ENCODE results near the gene HSF2. TPM values are rescaled to one million over a fixed set of nuclear protein-coding genes. Genes with fewer than 3 reads are reported as not detected.

Gene HSF2
- total and polyA plus RNA-seq, 2 donors from 2014 or later, result 7.8 to 9.5 TPM

DNA sequence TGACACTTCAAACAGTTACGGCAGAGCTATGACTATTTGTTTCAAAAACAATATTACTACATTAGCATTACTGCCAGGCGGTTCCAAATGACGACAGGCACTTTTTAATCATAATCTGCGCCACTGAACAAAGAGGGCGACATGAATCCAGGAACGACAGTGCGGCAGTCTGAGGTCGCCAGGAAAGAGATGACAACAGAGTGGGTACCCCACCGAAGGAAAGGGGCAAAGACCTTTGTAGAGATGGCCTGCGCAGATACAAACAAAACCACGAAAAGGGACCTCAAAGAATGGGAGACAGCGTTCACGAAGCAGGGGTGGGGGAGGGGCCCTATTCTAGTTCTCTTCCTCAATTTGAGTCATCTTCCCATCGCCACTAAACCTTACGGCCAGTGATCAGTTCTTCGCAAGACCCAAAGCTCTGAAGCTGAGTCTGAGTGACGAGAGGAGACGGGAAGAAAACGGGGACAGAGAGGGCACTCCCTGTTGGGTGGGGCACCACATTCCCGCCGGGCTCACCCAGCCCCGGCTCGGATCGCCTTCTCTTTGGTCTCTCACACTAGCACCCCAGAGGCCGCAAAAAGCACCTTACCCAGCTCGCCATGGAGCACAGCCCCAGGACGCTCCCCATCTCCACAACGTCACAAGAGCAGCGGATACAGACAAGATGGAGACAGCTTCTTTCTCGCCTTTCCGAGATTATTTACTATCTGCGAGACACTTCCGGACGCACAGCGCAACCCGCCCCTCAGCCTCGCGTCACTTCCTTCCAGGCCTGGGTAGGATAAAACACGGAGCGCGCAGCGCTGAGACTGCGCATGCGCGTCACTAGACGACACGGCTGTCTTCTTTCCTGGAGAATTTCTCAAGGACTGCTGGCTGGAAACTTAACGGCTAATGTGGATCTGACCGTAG, 71.9 kb downstream of the HSF2 start, which contains the start of gene SERINC1:
Gene SERINC1 (minus strand): TSS at position 701 of the 915 bp plus-strand sequence. CDS start 70 bp downstream, at position 631.
- Histone ChIP-seq H3K4me3 (ENCODE audit: low read length in 3 of 3) (peak within 1 kb of the TSS; percentile 95 to 100 (median 98)), H3K27ac (ENCODE audit: low read depth in 2 of 2, low read length in 2 of 2) (peak within 1 kb of the TSS; percentile 96), H3K4me1 (ENCODE audit: control insufficient read depth in 2 of 3, insufficient read depth in 2 of 3, low read depth in 1 of 3, low read length in 3 of 3) (peaks cover 0 to 6% (median 3%) of the 10 kb centered on the region in 3 donors), H3K9me3 (ENCODE audit: control insufficient read depth in 2 of 3, insufficient read depth in 1 of 3, low read length in 3 of 3) (no peaks in the 10 kb centered on the region), H3K36me3 (ENCODE audit: control insufficient read depth in 2 of 3, insufficient read depth in 3 of 3, low read length in 3 of 3) (no peaks in the 10 kb centered on the region), H3K27me3 (ENCODE audit: control insufficient read depth, insufficient read depth, low read length) (no peaks in the 10 kb centered on the region), H3K9ac (ENCODE audit: low read length in 3 of 3) (peak within 1 kb of the TSS; percentile 79 to 98 (median 97))
- TF ChIP-seq, protein P1, sequence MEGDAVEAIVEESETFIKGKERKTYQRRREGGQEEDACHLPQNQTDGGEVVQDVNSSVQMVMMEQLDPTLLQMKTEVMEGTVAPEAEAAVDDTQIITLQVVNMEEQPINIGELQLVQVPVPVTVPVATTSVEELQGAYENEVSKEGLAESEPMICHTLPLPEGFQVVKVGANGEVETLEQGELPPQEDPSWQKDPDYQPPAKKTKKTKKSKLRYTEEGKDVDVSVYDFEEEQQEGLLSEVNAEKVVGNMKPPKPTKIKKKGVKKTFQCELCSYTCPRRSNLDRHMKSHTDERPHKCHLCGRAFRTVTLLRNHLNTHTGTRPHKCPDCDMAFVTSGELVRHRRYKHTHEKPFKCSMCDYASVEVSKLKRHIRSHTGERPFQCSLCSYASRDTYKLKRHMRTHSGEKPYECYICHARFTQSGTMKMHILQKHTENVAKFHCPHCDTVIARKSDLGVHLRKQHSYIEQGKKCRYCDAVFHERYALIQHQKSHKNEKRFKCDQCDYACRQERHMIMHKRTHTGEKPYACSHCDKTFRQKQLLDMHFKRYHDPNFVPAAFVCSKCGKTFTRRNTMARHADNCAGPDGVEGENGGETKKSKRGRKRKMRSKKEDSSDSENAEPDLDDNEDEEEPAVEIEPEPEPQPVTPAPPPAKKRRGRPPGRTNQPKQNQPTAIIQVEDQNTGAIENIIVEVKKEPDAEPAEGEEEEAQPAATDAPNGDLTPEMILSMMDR (IDR thresholded peaks at IDR 0.05; ENCODE audit: borderline replicate concordance, extremely low read depth, insufficient read depth), result no peak
- DNase-seq, result peak; percentile 96 to 98 (median 98)
- intact Hi-C loops (cut with DNase I), result no loop called here
- FAIRE-seq, result peak; percentile 86

DNA sequence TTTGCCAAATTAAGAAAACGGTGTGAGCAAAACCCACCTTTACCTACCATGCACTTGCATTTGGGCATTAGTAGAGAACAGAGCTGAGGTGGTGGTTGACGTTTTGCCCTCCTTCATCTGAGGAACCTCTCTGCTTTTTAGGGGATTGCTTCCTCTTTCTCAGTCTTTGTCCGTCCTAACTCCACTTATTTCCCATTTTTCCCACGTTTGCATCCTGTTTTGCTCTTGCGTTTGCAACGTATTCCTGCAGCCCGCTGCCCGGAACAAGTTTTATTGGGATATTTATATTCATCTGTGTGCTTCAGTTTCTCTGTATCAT, 72.5 kb downstream of the HSF2 start:
- no peak for FAIRE-seq
- Histone ChIP-seq H3K27me3 (ENCODE audit: control insufficient read depth, insufficient read depth, low read length) (no peaks in the 10 kb centered on the region), H3K4me3 (ENCODE audit: low read length in 3 of 3) (peak overlapping the region; percentile 95 to 100 (median 98)), H3K27ac (ENCODE audit: low read depth in 2 of 2, low read length in 2 of 2) (peak overlapping the region; percentile 87 to 96), H3K9ac (ENCODE audit: low read length in 3 of 3) (peak overlapping the region; percentile 79 to 98 (median 97)), H3K9me3 (ENCODE audit: control insufficient read depth in 2 of 3, insufficient read depth in 1 of 3, low read length in 3 of 3) (no peaks in the 10 kb centered on the region), H3K4me1 (ENCODE audit: control insufficient read depth in 2 of 3, insufficient read depth in 2 of 3, low read depth in 1 of 3, low read length in 3 of 3) (peaks cover 0 to 4% (median 3%) of the 10 kb centered on the region in 3 donors), H3K36me3 (ENCODE audit: control insufficient read depth in 2 of 3, insufficient read depth in 3 of 3, low read length in 3 of 3) (no peaks in the 10 kb centered on the region)
- intact Hi-C loops (cut with DNase I), result no loop called here
- no peak for DNase-seq
- TF ChIP-seq, protein P1 (IDR thresholded peaks at IDR 0.05; ENCODE audit: borderline replicate concordance, extremely low read depth, insufficient read depth), result no peak

DNA sequence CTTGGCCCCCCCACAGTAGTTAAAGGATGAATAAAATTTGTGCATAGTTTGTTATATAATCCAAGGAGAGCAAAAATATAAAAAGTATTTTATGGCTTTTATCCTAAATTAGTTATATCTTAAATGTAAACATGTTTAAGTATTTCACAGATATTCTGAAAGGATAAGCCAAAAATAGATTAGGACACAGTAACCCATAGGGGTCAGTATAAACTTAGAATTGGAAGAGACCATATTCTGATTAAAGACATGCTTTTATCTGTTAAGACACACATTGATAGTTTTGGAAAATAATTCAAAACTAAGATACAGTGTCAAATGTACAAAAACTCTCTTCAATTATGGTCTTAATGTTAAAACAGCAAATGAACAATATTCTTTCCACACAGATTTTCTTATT, 76.7 kb downstream of the HSF2 start:
- peak; percentile 72 for FAIRE-seq

More for the DNA sequence above, 76.7 kb downstream of the HSF2 start:
- DNase-seq, result peak in 1 of 5 donors; percentile 19
- Histone ChIP-seq H3K27ac (ENCODE audit: low read depth in 2 of 2, low read length in 2 of 2) (no peak overlapping the region), H3K27me3 (ENCODE audit: control insufficient read depth, insufficient read depth, low read length) (no peaks in the 10 kb centered on the region), H3K9ac (ENCODE audit: low read length in 3 of 3) (no peak overlapping the region), H3K36me3 (ENCODE audit: control insufficient read depth in 2 of 3, insufficient read depth in 3 of 3, low read length in 3 of 3) (no peaks in the 10 kb centered on the region), H3K9me3 (ENCODE audit: control insufficient read depth in 2 of 3, insufficient read depth in 1 of 3, low read length in 3 of 3) (no peaks in the 10 kb centered on the region), H3K4me3 (ENCODE audit: low read length in 3 of 3) (no peak overlapping the region), H3K4me1 (ENCODE audit: control insufficient read depth in 2 of 3, insufficient read depth in 2 of 3, low read depth in 1 of 3, low read length in 3 of 3) (peaks cover 0 to 2% (median 0%) of the 10 kb centered on the region in 3 donors)
- intact Hi-C loops (cut with DNase I), result no loop called here
- TF ChIP-seq, protein P1 (IDR thresholded peaks at IDR 0.05; ENCODE audit: borderline replicate concordance, extremely low read depth, insufficient read depth), result peak; percentile 8

Data from kidney (tissue), 14 donors.